ENCODE results near the gene SP6. TPM values are rescaled to one million over a fixed set of nuclear protein-coding genes. Genes with fewer than 3 reads are reported as not detected.
A peak's percentile ranks its signal among the peaks of the same experiment; 100 is the strongest.

Gene SP6
- total RNA-seq, 4 donors from 2014 or later: 0.30 to 1.3 (median 0.71) TPM

DNA sequence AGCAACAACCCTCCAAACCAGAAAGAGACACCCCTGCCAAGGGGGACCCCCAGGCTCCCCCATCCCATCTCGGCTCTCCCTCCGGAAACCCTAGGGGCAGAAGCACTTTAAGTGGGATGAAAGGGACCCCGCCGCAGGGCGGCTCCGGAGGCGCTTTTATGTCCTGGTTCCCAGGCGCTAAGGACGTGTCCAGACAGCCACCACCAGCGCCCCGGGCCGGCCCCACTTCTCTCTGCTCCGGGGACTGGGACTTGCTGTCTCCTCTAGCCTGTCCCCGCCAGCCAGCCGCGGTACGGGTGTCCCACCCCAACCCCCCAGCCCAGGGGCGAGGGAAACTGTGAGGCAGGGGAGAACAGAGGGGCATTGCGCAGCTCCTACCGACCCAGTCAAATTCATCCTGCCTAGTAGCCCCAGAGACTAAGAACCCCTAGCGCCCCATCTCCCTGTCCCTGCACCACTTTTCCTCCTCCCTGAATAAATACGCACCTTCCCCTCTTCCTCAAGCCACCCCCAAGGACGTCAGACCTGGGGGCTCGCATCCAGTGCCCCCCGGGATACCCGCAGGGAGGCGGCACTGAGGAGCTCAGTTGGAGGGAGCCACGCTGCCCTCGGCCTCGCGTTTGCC is 4.1 kb downstream of the SP6 start:
- no peak overlapping the region for H3K4me3 ChIP-seq
- WGBS, 2 donors: 14 to 21% methylated on average over 29 to 31 of the region's 31 CpGs
- TF ChIP-seq EP300 (IDR thresholded peaks at IDR 0.05) (no peak), POLR2A (IDR thresholded peaks at IDR 0.05) (no peak)
- TF ChIP-seq, protein P1, sequence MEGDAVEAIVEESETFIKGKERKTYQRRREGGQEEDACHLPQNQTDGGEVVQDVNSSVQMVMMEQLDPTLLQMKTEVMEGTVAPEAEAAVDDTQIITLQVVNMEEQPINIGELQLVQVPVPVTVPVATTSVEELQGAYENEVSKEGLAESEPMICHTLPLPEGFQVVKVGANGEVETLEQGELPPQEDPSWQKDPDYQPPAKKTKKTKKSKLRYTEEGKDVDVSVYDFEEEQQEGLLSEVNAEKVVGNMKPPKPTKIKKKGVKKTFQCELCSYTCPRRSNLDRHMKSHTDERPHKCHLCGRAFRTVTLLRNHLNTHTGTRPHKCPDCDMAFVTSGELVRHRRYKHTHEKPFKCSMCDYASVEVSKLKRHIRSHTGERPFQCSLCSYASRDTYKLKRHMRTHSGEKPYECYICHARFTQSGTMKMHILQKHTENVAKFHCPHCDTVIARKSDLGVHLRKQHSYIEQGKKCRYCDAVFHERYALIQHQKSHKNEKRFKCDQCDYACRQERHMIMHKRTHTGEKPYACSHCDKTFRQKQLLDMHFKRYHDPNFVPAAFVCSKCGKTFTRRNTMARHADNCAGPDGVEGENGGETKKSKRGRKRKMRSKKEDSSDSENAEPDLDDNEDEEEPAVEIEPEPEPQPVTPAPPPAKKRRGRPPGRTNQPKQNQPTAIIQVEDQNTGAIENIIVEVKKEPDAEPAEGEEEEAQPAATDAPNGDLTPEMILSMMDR (IDR thresholded peaks at IDR 0.05): peak in 1 of 5 experiments; percentile 1
- no peak overlapping the region for H3K27ac ChIP-seq
- H3K4me1 ChIP-seq: peaks cover 0 to 33% (median 19%) of the 10 kb centered on the region in 4 donors
- H3K27me3 ChIP-seq: peaks cover 0 to 70% of the 10 kb centered on the region in 2 donors
- H3K36me3 ChIP-seq: no peaks in the 10 kb centered on the region
- DNase-seq (ENCODE audit: low spot score in 2 of 2): no peak
- no peaks in the 10 kb centered on the region for H3K9me3 ChIP-seq

DNA sequence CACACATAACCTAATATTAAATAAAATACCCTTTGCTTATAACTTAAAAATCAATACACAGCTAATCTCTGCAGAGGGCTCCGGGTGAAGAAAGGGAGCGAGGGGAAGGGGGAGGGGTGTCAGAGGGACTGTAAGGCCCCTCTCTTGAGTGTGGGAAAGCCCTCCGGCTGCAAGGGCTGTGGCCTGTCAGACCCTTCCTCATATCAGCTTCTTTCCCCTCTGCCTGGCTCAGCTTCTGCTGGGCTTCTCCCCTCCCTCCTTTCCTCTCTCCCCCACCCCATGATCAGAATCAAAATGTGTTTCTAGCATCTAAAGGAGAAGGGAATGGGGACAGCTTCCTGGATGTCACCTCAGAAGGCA is 5.3 kb downstream of the SP6 start:
- Histone ChIP-seq H3K36me3 (no peaks in the 10 kb centered on the region), H3K4me3 (no peak overlapping the region), H3K27me3 (peaks cover 0 to 59% of the 10 kb centered on the region in 2 donors), H3K27ac (no peak overlapping the region), H3K9me3 (no peaks in the 10 kb centered on the region), H3K4me1 (peaks cover 0 to 28% (median 11%) of the 10 kb centered on the region in 4 donors)
- no peak for DNase-seq (ENCODE audit: low spot score in 2 of 2)
- TF ChIP-seq, protein P1 (IDR thresholded peaks at IDR 0.05): no peak
- no peak for TF ChIP-seq POLR2A (IDR thresholded peaks at IDR 0.05)
- no peak for TF ChIP-seq EP300 (IDR thresholded peaks at IDR 0.05)
- 71 to 77% methylated on average over 3 of the region's 3 CpGs for WGBS, 2 donors

DNA sequence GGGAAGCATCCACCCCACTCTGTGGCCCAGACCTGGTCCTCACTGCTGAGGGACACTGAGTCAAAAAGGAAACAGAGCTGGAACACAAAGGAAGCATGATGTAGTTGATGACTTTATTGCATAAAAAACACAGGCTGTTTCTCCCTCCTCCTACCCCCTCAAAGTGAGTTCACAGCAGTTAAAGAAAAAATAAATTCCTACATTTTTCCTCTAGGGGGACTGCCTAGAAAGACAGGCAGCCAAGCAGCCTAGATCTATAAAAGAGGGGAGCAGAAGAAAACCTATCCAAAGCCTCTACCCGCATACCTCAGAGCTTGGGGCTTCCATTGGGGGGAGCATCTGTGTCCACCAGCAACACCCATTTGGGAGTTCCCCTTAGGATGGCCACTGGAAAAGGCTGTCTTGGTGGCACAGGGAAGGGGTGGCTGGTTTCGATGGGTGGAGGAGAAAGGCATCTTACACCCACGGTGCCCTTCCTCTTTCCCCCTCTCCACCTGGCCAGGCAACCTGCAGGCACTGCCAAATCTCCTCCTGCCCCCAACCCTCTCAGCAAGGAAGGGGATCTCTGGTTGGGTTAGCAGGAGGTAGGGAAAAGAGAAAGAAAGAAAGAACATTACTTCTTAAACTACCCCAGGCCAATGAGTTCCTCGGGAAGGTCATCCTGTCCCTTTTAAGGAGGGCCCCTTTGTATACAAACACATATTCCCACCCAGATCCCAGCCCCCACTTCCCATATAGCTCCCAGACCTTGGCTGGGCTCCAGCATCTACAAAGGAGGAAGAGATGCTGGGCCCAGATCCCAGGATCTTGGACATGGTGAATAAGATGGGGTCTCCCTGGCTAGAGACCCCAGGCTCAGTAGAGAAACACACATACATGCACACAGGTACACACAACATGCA is 5.9 kb downstream of the SP6 start:
- WGBS, 2 donors: 50 to 63% methylated on average over 4 of the region's 4 CpGs
- Histone ChIP-seq H3K27me3 (peaks cover 0 to 52% of the 10 kb centered on the region in 2 donors), H3K27ac (no peak overlapping the region), H3K4me1 (peaks cover 0 to 31% (median 10%) of the 10 kb centered on the region in 4 donors), H3K9me3 (no peaks in the 10 kb centered on the region), H3K36me3 (no peaks in the 10 kb centered on the region), H3K4me3 (no peak overlapping the region)
- TF ChIP-seq EP300 (IDR thresholded peaks at IDR 0.05) (no peak), POLR2A (IDR thresholded peaks at IDR 0.05) (no peak)
- TF ChIP-seq, protein P1 (IDR thresholded peaks at IDR 0.05): no peak
- DNase-seq (ENCODE audit: low spot score in 2 of 2): no peak

DNA sequence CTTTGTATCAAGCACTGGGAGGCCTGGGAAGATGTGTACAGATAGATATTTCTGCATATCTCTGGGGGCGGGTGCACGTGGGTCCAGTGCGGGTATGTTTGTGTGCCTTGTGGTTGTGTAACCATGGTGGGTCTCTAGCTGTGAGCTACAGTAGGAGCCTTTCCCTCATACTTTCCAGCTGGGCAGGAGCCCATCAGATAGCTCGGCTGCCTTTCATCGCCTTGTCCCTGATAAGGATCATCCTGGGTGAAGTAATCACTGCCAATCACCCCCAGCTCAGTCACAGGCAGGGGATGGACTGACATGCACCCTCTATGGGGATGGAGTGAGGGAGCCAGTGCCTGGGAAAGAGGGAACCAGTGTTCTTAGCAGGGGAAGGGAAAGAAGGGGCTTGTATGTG is 6.7 kb downstream of the SP6 start:
- TF ChIP-seq POLR2A (IDR thresholded peaks at IDR 0.05) (no peak), EP300 (IDR thresholded peaks at IDR 0.05) (no peak)
- TF ChIP-seq, protein P1 (IDR thresholded peaks at IDR 0.05): no peak
- H3K4me3 ChIP-seq: no peak overlapping the region
- H3K36me3 ChIP-seq: peaks cover 0 to 5% (median 0%) of the 10 kb centered on the region in 3 donors
- no peak for DNase-seq (ENCODE audit: low spot score in 2 of 2)
- peaks cover 0 to 44% of the 10 kb centered on the region in 2 donors for H3K27me3 ChIP-seq
- H3K27ac ChIP-seq: no peak overlapping the region
- peaks cover 0 to 38% (median 11%) of the 10 kb centered on the region in 4 donors for H3K4me1 ChIP-seq
- WGBS, 2 donors: 76 to 91% methylated on average over 5 of the region's 5 CpGs
- no peaks in the 10 kb centered on the region for H3K9me3 ChIP-seq

DNA sequence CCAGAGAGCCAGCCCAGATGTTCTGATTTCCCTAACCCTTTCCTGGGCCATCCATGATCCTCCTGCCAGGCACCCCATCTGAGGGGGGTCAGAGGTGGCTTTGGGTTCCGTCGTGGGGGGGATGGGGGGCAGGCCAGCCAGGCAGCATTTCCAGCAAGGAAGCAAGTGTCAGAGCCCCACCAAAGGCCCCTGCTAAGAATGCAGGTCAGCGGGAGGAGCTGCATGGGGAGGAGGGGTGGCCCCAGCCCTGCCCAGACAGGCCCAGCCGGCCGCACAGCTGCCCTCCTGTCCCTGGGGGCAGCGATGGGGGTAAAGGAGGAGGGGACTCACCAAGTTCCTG is 7.6 kb downstream of the SP6 start:
- no peak overlapping the region for H3K27ac ChIP-seq
- H3K4me3 ChIP-seq: no peak overlapping the region
- no peak for TF ChIP-seq EP300 (IDR thresholded peaks at IDR 0.05)
- TF ChIP-seq, protein P1 (IDR thresholded peaks at IDR 0.05): no peak
- peaks cover 0 to 13% (median 0%) of the 10 kb centered on the region in 3 donors for H3K36me3 ChIP-seq
- WGBS, 2 donors: 6 to 40% methylated on average over 3 to 6 of the region's 6 CpGs
- H3K9me3 ChIP-seq: no peaks in the 10 kb centered on the region
- DNase-seq (ENCODE audit: low spot score in 2 of 2): no peak
- H3K4me1 ChIP-seq: peaks cover 0 to 42% (median 11%) of the 10 kb centered on the region in 4 donors
- H3K27me3 ChIP-seq: peaks cover 0 to 35% of the 10 kb centered on the region in 2 donors
